Measurements from ENCODE around the gene MYF6. TPM values are rescaled to one million over a fixed set of nuclear protein-coding genes. Genes with fewer than 3 reads are reported as not detected.

Gene MYF6
- polyA plus RNA-seq, 3 donors, result not detected

GRCh38 chr12:80700327-80700726, 7.1 kb upstream of the MYF6 start:
- Mint-ChIP-seq H3K9me3 (no peaks in the 10 kb centered on the region), H3K27ac (no peak overlapping the region), H3K27me3 (ENCODE audit: low read depth in 3 of 3) (peaks cover 3 to 8% (median 4%) of the 10 kb centered on the region in 3 donors), H3K4me3 (no peak overlapping the region), H3K4me1 (no peaks in the 10 kb centered on the region), H3K36me3 (no peaks in the 10 kb centered on the region)
- H3K9ac ChIP-seq (ENCODE audit: insufficient read depth, low read length, poor library complexity, severe bottlenecking), result no peak overlapping the region
- no peaks in the 10 kb centered on the region for H3K4me1 ChIP-seq (ENCODE audit: control insufficient read depth in 1 of 2, insufficient read depth in 2 of 2, low read length in 2 of 2)
- H3K4me2 ChIP-seq (replicated peaks; ENCODE audit: extremely low read depth, low read length, poor library complexity, severe bottlenecking), result no peak overlapping the region
- intact Hi-C loops (cut with micrococcal nuclease), result no loop called here
- DNase-seq, result no peak
- no peaks in the 10 kb centered on the region for H4K20me1 ChIP-seq (ENCODE audit: insufficient read depth, low read length)
- no peaks in the 10 kb centered on the region for H3K79me2 ChIP-seq (ENCODE audit: insufficient read depth, low read length)
- no peak overlapping the region for H2AFZ ChIP-seq (ENCODE audit: insufficient read depth, low read depth, low read length, poor library complexity, severe bottlenecking)
- H3K27ac ChIP-seq (ENCODE audit: low read depth in 1 of 2, low read length in 2 of 2), result no peak overlapping the region
- no peaks in the 10 kb centered on the region for H3K36me3 ChIP-seq (replicated peaks in 1 of 2; ENCODE audit: control insufficient read depth in 1 of 2, insufficient read depth in 2 of 2, low read length in 2 of 2)
- no CpG with 5 or more reads among the region's 2 CpGs for WGBS (ENCODE audit: insufficient coverage)
- no peak overlapping the region for H3K4me3 ChIP-seq (replicated peaks in 1 of 3; ENCODE audit: low read depth in 2 of 3, low read length in 3 of 3)
- no peaks in the 10 kb centered on the region for H3K9me3 ChIP-seq (replicated peaks in 1 of 2; ENCODE audit: control insufficient read depth in 1 of 2, insufficient read depth in 1 of 2, low read length in 2 of 2)
- H3K27me3 ChIP-seq (ENCODE audit: control insufficient read depth in 2 of 2, insufficient read depth in 2 of 2, low read length in 2 of 2), result no peaks in the 10 kb centered on the region
- TF ChIP-seq, protein P1, sequence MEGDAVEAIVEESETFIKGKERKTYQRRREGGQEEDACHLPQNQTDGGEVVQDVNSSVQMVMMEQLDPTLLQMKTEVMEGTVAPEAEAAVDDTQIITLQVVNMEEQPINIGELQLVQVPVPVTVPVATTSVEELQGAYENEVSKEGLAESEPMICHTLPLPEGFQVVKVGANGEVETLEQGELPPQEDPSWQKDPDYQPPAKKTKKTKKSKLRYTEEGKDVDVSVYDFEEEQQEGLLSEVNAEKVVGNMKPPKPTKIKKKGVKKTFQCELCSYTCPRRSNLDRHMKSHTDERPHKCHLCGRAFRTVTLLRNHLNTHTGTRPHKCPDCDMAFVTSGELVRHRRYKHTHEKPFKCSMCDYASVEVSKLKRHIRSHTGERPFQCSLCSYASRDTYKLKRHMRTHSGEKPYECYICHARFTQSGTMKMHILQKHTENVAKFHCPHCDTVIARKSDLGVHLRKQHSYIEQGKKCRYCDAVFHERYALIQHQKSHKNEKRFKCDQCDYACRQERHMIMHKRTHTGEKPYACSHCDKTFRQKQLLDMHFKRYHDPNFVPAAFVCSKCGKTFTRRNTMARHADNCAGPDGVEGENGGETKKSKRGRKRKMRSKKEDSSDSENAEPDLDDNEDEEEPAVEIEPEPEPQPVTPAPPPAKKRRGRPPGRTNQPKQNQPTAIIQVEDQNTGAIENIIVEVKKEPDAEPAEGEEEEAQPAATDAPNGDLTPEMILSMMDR (IDR thresholded peaks at IDR 0.05), result no peak

DNA sequence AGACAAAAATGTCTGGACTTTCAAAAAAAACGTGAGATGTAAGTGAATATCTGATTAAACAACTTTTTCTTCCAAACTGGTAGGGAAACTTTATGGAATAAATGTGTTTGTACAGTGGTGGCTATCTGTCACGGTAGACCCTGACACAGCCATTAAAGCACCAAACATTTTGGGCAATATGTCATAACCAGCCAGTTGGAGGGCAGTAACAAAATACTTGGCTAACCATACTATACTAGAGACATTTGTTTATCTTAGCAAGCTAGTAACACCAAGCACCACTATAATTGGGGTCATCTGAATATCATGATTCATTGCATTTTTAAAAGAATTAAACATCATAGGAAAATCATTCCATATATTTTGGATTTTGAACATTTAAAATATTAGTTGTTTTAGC, 6.0 kb upstream of the MYF6 start:
- Histone ChIP-seq H3K9ac (ENCODE audit: insufficient read depth, low read length, poor library complexity, severe bottlenecking) (no peak overlapping the region), H3K4me3 (replicated peaks in 1 of 3; ENCODE audit: low read depth in 2 of 3, low read length in 3 of 3) (no peak overlapping the region), H2AFZ (ENCODE audit: insufficient read depth, low read depth, low read length, poor library complexity, severe bottlenecking) (no peak overlapping the region), H3K4me1 (ENCODE audit: control insufficient read depth in 1 of 2, insufficient read depth in 2 of 2, low read length in 2 of 2) (no peaks in the 10 kb centered on the region), H4K20me1 (ENCODE audit: insufficient read depth, low read length) (no peaks in the 10 kb centered on the region), H3K4me2 (replicated peaks; ENCODE audit: extremely low read depth, low read length, poor library complexity, severe bottlenecking) (no peak overlapping the region), H3K9me3 (replicated peaks in 1 of 2; ENCODE audit: control insufficient read depth in 1 of 2, insufficient read depth in 1 of 2, low read length in 2 of 2) (no peaks in the 10 kb centered on the region), H3K36me3 (replicated peaks in 1 of 2; ENCODE audit: control insufficient read depth in 1 of 2, insufficient read depth in 2 of 2, low read length in 2 of 2) (no peaks in the 10 kb centered on the region), H3K79me2 (ENCODE audit: insufficient read depth, low read length) (no peaks in the 10 kb centered on the region), H3K27me3 (ENCODE audit: control insufficient read depth in 2 of 2, insufficient read depth in 2 of 2, low read length in 2 of 2) (peaks cover 0 to under 1% of the 10 kb centered on the region in 2 donors), H3K27ac (ENCODE audit: low read depth in 1 of 2, low read length in 2 of 2) (no peak overlapping the region)
- no peaks in the 10 kb centered on the region for H3K9me3 Mint-ChIP-seq
- H3K27ac Mint-ChIP-seq, result no peak overlapping the region
- TF ChIP-seq, protein P1 (IDR thresholded peaks at IDR 0.05), result no peak
- H3K36me3 Mint-ChIP-seq, result no peaks in the 10 kb centered on the region
- no peak for DNase-seq
- peaks cover 5 to 8% (median 5%) of the 10 kb centered on the region in 3 donors for H3K27me3 Mint-ChIP-seq (ENCODE audit: low read depth in 3 of 3)
- no CpG with 5 or more reads among the region's 2 CpGs for WGBS (ENCODE audit: insufficient coverage)
- intact Hi-C loops (cut with micrococcal nuclease), result no loop called here
- H3K4me3 Mint-ChIP-seq, result no peak overlapping the region
- no peaks in the 10 kb centered on the region for H3K4me1 Mint-ChIP-seq

All from CD14-positive monocyte (primary cell).